ENCODE data around the gene DLG2. TPM values are rescaled to one million over a fixed set of nuclear protein-coding genes. Genes with fewer than 3 reads are reported as not detected.

Gene DLG2
- total and polyA plus RNA-seq, 12 donors, result 1.0 to 14.8 (median 7.4) TPM

GRCh38 chr11:84036664-84037194 is 1590.4 kb downstream of the DLG2 start:
- 75 to 82% methylated on average over 2 of the region's 2 CpGs for WGBS, 2 donors
- H3K27me3 ChIP-seq, result no peaks in the 10 kb centered on the region
- intact Hi-C loops (cut with DNase I), result no loop called here

GRCh38 chr11:84035645-84036044 is 1591.5 kb downstream of the DLG2 start:
- H3K27ac ChIP-seq, result no peak overlapping the region
- no peaks in the 10 kb centered on the region for H3K4me1 ChIP-seq
- H3K27me3 ChIP-seq, result no peaks in the 10 kb centered on the region
- WGBS, 2 donors, result 74 to 85% methylated on average over 2 of the region's 2 CpGs
- ATAC-seq (no peak), DNase-seq (no peak)
- H3K36me3 ChIP-seq, result no peaks in the 10 kb centered on the region
- no peak overlapping the region for H3K4me3 ChIP-seq
- no peak for TF ChIP-seq CTCF (IDR thresholded peaks at IDR 0.05)
- intact Hi-C loops (cut with DNase I), result no loop called here
- peaks cover 0 to 9% (median 0%) of the 10 kb centered on the region in 11 donors for H3K9me3 ChIP-seq

More at GRCh38 chr11:84036664-84037194, 1590.4 kb downstream of the DLG2 start:
- no peak for DNase-seq
- no peak for TF ChIP-seq CTCF (IDR thresholded peaks at IDR 0.05)
- H3K36me3 ChIP-seq, result no peaks in the 10 kb centered on the region
- H3K4me3 ChIP-seq, result no peak overlapping the region
- H3K27ac ChIP-seq, result no peak overlapping the region
- ATAC-seq, result no peak
- H3K9me3 ChIP-seq, result peaks cover 0 to 14% (median 0%) of the 10 kb centered on the region in 11 donors
- H3K4me1 ChIP-seq, result no peaks in the 10 kb centered on the region

- no peak overlapping the region for H3K4me3 ChIP-seq
- no peak overlapping the region for H3K27ac ChIP-seq
- peaks cover 0 to 9% (median 0%) of the 10 kb centered on the region in 11 donors for H3K9me3 ChIP-seq
- no peaks in the 10 kb centered on the region for H3K27me3 ChIP-seq
- H3K36me3 ChIP-seq, result no peaks in the 10 kb centered on the region
- ATAC-seq (no peak), DNase-seq (no peak)
- no peak for TF ChIP-seq CTCF (IDR thresholded peaks at IDR 0.05)
- intact Hi-C loops (cut with DNase I), result no loop called here
- H3K4me1 ChIP-seq, result no peaks in the 10 kb centered on the region
These were observed 1592.7 kb downstream of the DLG2 start for GRCh38 chr11:84034484-84034883.

- no peaks in the 10 kb centered on the region for H3K27me3 ChIP-seq
- DNase-seq (no peak), ATAC-seq (no peak)
- 78 to 83% methylated on average over 1 of the region's 1 CpG for WGBS, 2 donors
- no peaks in the 10 kb centered on the region for H3K9me3 ChIP-seq
- intact Hi-C loops (cut with DNase I), result no loop called here
- H3K36me3 ChIP-seq, result no peaks in the 10 kb centered on the region
- H3K4me1 ChIP-seq, result peaks cover 0 to 4% (median 0%) of the 10 kb centered on the region in 9 donors
- no peak overlapping the region for H3K27ac ChIP-seq
- H3K4me3 ChIP-seq, result no peak overlapping the region
- no peak for TF ChIP-seq CTCF (IDR thresholded peaks at IDR 0.05)
These were observed 1602.9 kb downstream of the DLG2 start for GRCh38 chr11:84024266-84024665.

All from heart right ventricle (tissue), 16 donors.